Esophagus muscularis mucosa (tissue), 4 donors: ENCODE data around the gene CDK4. TPM values are rescaled to one million over a fixed set of nuclear protein-coding genes. Genes with fewer than 3 reads are reported as not detected.

ENCODE experiments used
- DNase-seq: peaks from one replicate; pipeline ENCODE4 v3.0.0-alpha.2; 2017; ENCODE audit errors: extremely low spot score
- H3K27ac ChIP-seq, 4 donors: fragments of 200-600 bp; sonication (generic); replicated peaks in 1 of 4; 1 replicate in 3 of 4; 2 replicates in 1 of 4; pipeline ENCODE4 v1.5.1; 2016 to 2019; ENCODE audit warnings: mild to moderate bottlenecking in 1 of 4
- H3K27me3 ChIP-seq, 4 donors: fragments of 200-600 bp; sonication (generic); one replicate each; pipeline versions ENCODE4 v1.5.1 to v1.6.0; 2016 to 2019
- H3K36me3 ChIP-seq, 4 donors: fragments of 200-600 bp; sonication (generic); one replicate each; pipeline ENCODE4 v1.5.1; 2016 to 2019
- H3K4me1 ChIP-seq, 4 donors: fragments of 200-600 bp; sonication (generic); one replicate each; pipeline ENCODE4 v1.5.1; 2016 to 2019
- H3K4me3 ChIP-seq, 4 donors: fragments of 200-600 bp; sonication (generic); 1 replicate in 2 of 4; 2 replicates in 2 of 4; pipeline ENCODE4 v1.5.1; 2016 to 2019; ENCODE audit warnings: mild to moderate bottlenecking in 4 of 4, moderate library complexity in 1 of 4
- H3K9me3 ChIP-seq, 4 donors: fragments of 200-600 bp; sonication (generic); 1 replicate in 3 of 4; 2 replicates in 1 of 4; pipeline ENCODE4 v1.5.1; 2016 to 2019
- EP300 ChIP-seq: sonication (generic); formaldehyde crosslinking; IDR thresholded peaks from one replicate; pipeline ENCODE4 v1.6.1; 2017; ENCODE audit warnings: antibody characterized with exemption
- POLR2A ChIP-seq: fragments of 450-650 bp; IDR thresholded peaks from one replicate; pipeline ENCODE4 v1.6.1; 2017; ENCODE audit warnings: antibody characterized with exemption, moderate library complexity, mild to moderate bottlenecking, low read depth
- POLR2AphosphoS5 ChIP-seq, 2 donors: sonication (generic); formaldehyde crosslinking; IDR thresholded peaks; one replicate each; pipeline ENCODE4 v1.6.1; 2017; ENCODE audit warnings: antibody characterized with exemption in 2 of 2
- WGBS: methylation state at CpG from one replicate; pipeline ENCODE4 v1.1.5; 2018; 5-methylcytosine and 5-hydroxymethylcytosine counted together
- intact Hi-C: fragments of 100-400 bp; cut with DNase I; formaldehyde crosslinking; loops from one replicate; pipeline ENCODE4 v1.15.1; 2023
- total RNA-seq, 4 donors: library from RNA; depleted of rRNA; stranded (reverse); fragments of >200 nt; gene quantifications; one replicate each; pipeline versions ENCODE4 v1.1.0 to v1.2.1, GENCODE V29; 2016
- TF ChIP-seq, protein P1 (sequence below), 3 experiments: fragments of 200-600 bp in 2 of 3; fragments of 450-650 bp in 1 of 3; sonication (generic) in 2 of 3; IDR thresholded peaks; one replicate each; pipeline ENCODE4 v1.5.1; 2017 to 2019; ENCODE audit warnings: antibody characterized with exemption in 3 of 3, mild to moderate bottlenecking in 2 of 3, moderate library complexity in 1 of 3

The CDK4 gene
- total RNA-seq, 4 donors from 2014 or later = 43.6 to 85.7 (median 71.3) TPM

DNA sequence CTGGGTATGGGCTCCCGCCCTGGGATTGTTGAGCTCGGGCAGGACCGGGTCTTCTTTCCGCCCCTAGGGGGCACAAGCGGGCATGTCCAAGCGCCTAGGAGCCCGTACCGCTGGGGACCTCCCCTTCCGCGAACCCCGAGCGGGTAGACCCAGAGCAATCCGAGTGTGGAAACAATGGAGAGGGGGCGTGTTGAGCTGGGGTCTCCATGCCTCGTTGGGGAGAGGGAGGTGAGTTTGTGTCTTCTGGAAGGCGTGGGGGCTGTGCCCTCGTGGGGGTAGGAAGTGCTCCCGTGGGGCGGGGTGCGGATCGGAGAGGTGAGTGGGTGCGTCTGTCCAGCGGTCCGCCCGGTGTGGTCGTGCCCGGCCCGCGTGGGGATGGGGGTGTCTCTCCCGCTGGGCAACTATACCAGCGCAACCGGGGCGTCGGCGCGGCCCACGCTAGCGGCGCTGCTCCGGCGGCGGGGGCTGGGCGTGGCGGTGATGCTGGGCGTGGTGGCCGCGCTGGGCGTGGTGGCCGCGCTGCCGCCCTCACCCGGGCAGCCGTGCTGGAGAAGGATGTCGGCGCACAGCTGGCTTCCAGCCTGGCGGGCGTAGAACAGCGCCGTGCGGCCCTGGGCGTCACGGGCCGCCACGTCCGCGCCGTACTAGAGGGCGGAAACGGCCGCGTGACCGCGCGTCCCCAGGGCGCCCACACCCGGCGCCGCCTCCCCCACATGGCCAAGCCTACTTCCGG is 25.8 kb downstream of the CDK4 start:
- 24% methylated on average over 12 of the region's 79 CpGs for WGBS
- peaks cover 6 to 57% (median 13%) of the 10 kb centered on the region in 4 donors for H3K27me3 ChIP-seq
- H3K27ac ChIP-seq = peak overlapping the region; percentile 43 to 56 (median 54)
- peak overlapping the region; percentile 60 to 75 (median 65) for H3K4me3 ChIP-seq
- TF ChIP-seq, protein P1, sequence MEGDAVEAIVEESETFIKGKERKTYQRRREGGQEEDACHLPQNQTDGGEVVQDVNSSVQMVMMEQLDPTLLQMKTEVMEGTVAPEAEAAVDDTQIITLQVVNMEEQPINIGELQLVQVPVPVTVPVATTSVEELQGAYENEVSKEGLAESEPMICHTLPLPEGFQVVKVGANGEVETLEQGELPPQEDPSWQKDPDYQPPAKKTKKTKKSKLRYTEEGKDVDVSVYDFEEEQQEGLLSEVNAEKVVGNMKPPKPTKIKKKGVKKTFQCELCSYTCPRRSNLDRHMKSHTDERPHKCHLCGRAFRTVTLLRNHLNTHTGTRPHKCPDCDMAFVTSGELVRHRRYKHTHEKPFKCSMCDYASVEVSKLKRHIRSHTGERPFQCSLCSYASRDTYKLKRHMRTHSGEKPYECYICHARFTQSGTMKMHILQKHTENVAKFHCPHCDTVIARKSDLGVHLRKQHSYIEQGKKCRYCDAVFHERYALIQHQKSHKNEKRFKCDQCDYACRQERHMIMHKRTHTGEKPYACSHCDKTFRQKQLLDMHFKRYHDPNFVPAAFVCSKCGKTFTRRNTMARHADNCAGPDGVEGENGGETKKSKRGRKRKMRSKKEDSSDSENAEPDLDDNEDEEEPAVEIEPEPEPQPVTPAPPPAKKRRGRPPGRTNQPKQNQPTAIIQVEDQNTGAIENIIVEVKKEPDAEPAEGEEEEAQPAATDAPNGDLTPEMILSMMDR (IDR thresholded peaks at IDR 0.05) = peak; percentile 52 to 77 (median 56)
- TF ChIP-seq POLR2A (no peak), POLR2AphosphoS5 (IDR thresholded peaks at IDR 0.05) (peak; percentile 29 to 33), EP300 (no peak)
- H3K4me1 ChIP-seq = peaks cover 14 to 25% (median 21%) of the 10 kb centered on the region in 4 donors
- H3K36me3 ChIP-seq = peaks cover 0 to 8% (median 8%) of the 10 kb centered on the region in 4 donors
- H3K9me3 ChIP-seq = no peaks in the 10 kb centered on the region
- no peak for DNase-seq
- intact Hi-C loops = no loop called here

DNA sequence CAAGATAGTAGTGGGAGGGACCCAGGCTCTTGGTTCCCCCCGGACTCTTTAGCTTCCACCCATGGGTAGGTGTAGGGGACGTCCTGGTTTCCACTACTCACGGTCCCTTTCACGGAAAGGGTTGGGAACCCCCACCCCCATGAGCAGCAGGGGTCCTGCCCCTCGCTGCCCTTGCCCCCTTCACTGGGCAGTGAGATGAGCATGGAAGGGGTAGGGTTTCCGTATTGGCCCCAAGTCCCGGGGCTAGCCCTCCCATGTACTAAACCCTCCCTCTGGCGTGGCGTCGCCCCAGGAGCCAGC is 26.3 kb downstream of the CDK4 start:
- Histone ChIP-seq H3K9me3 (no peaks in the 10 kb centered on the region), H3K27ac (peak overlapping the region in 3 of 4 donors; percentile 43 to 56 (median 54)), H3K36me3 (peaks cover 5 to 13% (median 13%) of the 10 kb centered on the region in 4 donors), H3K4me1 (peaks cover 14 to 25% (median 21%) of the 10 kb centered on the region in 4 donors), H3K27me3 (peaks cover 6 to 52% (median 13%) of the 10 kb centered on the region in 4 donors), H3K4me3 (peak overlapping the region; percentile 60 to 75 (median 65))
- TF ChIP-seq POLR2A (no peak), EP300 (no peak), POLR2AphosphoS5 (IDR thresholded peaks at IDR 0.05) (no peak)
- TF ChIP-seq, protein P1 (IDR thresholded peaks at IDR 0.05) = no peak
- intact Hi-C loops = no loop called here
- DNase-seq = no peak
- 26% methylated on average over 4 of the region's 10 CpGs for WGBS

GRCh38 chr12:57724936-57725740 is 27.0 kb downstream of the CDK4 start:
- 56% methylated on average over 6 of the region's 11 CpGs for WGBS
- Histone ChIP-seq H3K4me1 (peaks cover 14 to 25% (median 21%) of the 10 kb centered on the region in 4 donors), H3K27ac (no peak overlapping the region), H3K9me3 (no peaks in the 10 kb centered on the region), H3K4me3 (no peak overlapping the region), H3K27me3 (peaks cover 6 to 45% (median 13%) of the 10 kb centered on the region in 4 donors), H3K36me3 (peaks cover 11 to 20% (median 20%) of the 10 kb centered on the region in 4 donors)
- peak; percentile 75 for DNase-seq
- intact Hi-C loops = no loop called here
- TF ChIP-seq, protein P1 (IDR thresholded peaks at IDR 0.05) = no peak
- TF ChIP-seq POLR2AphosphoS5 (IDR thresholded peaks at IDR 0.05) (no peak), EP300 (no peak)

- peaks cover 6 to 45% (median 13%) of the 10 kb centered on the region in 4 donors for H3K27me3 ChIP-seq
- no peaks in the 10 kb centered on the region for H3K9me3 ChIP-seq
- no peak overlapping the region for H3K4me3 ChIP-seq
- H3K27ac ChIP-seq = no peak overlapping the region
- TF ChIP-seq EP300 (no peak), POLR2AphosphoS5 (IDR thresholded peaks at IDR 0.05) (peak in 1 of 2 donors; percentile 7)
- intact Hi-C loops = no loop called here
- peaks cover 19 to 29% (median 28%) of the 10 kb centered on the region in 4 donors for H3K36me3 ChIP-seq
- WGBS = 91% methylated on average over 12 of the region's 12 CpGs
- peak; percentile 89 for DNase-seq
- H3K4me1 ChIP-seq = peaks cover 14 to 25% (median 21%) of the 10 kb centered on the region in 4 donors
Measured at GRCh38 chr12:57724003-57724935, 27.8 kb downstream of the CDK4 start.
